ENCODE results near the gene EHMT1. TPM values are rescaled to one million over a fixed set of nuclear protein-coding genes. Genes with fewer than 3 reads are reported as not detected.

Gene EHMT1
- total RNA-seq, 1 donor from 2014 or later: 59.9 TPM

GRCh38 chr9:137784046-137784445, 165.2 kb downstream of the EHMT1 start:
- no peak for TF ChIP-seq CTCF (IDR thresholded peaks at IDR 0.05; ENCODE audit: insufficient read depth, low read length, poor library complexity, severe bottlenecking)
- peaks cover 5% of the 10 kb centered on the region for H3K36me3 ChIP-seq (ENCODE audit: control insufficient read depth, insufficient read depth, low read length)
- no peaks in the 10 kb centered on the region for H3K27me3 ChIP-seq (ENCODE audit: control insufficient read depth, insufficient read depth, low read length)
- DNase-seq (ENCODE audit: low read depth): no peak
- H3K4me3 ChIP-seq (ENCODE audit: low read depth, low read length): no peak overlapping the region

GRCh38 chr9:137784641-137785513, 166.1 kb downstream of the EHMT1 start:
- TF ChIP-seq CTCF (IDR thresholded peaks at IDR 0.05; ENCODE audit: insufficient read depth, low read length, poor library complexity, severe bottlenecking): no peak
- DNase-seq (ENCODE audit: low read depth): no peak
- H3K4me3 ChIP-seq (ENCODE audit: low read depth, low read length): no peak overlapping the region
- H3K36me3 ChIP-seq (ENCODE audit: control insufficient read depth, insufficient read depth, low read length): peaks cover 5% of the 10 kb centered on the region
- H3K27me3 ChIP-seq (ENCODE audit: control insufficient read depth, insufficient read depth, low read length): no peaks in the 10 kb centered on the region

GRCh38 chr9:137785704-137786161, 166.9 kb downstream of the EHMT1 start:
- Histone ChIP-seq H3K27me3 (ENCODE audit: control insufficient read depth, insufficient read depth, low read length) (no peaks in the 10 kb centered on the region), H3K36me3 (ENCODE audit: control insufficient read depth, insufficient read depth, low read length) (peaks cover 5% of the 10 kb centered on the region), H3K4me3 (ENCODE audit: low read depth, low read length) (no peak overlapping the region)
- DNase-seq (ENCODE audit: low read depth): no peak
- no peak for TF ChIP-seq CTCF (IDR thresholded peaks at IDR 0.05; ENCODE audit: insufficient read depth, low read length, poor library complexity, severe bottlenecking)

- TF ChIP-seq CTCF (IDR thresholded peaks at IDR 0.05; ENCODE audit: insufficient read depth, low read length, poor library complexity, severe bottlenecking): no peak
- Histone ChIP-seq H3K36me3 (ENCODE audit: control insufficient read depth, insufficient read depth, low read length) (peaks cover 5% of the 10 kb centered on the region), H3K4me3 (ENCODE audit: low read depth, low read length) (no peak overlapping the region), H3K27me3 (ENCODE audit: control insufficient read depth, insufficient read depth, low read length) (no peaks in the 10 kb centered on the region)
- no peak for DNase-seq (ENCODE audit: low read depth)
Measured at GRCh38 chr9:137786511-137786920, 167.7 kb downstream of the EHMT1 start.

- Histone ChIP-seq H3K27me3 (ENCODE audit: control insufficient read depth, insufficient read depth, low read length) (no peaks in the 10 kb centered on the region), H3K36me3 (ENCODE audit: control insufficient read depth, insufficient read depth, low read length) (peaks cover 3% of the 10 kb centered on the region), H3K4me3 (ENCODE audit: low read depth, low read length) (no peak overlapping the region)
- no peak for TF ChIP-seq CTCF (IDR thresholded peaks at IDR 0.05; ENCODE audit: insufficient read depth, low read length, poor library complexity, severe bottlenecking)
- DNase-seq (ENCODE audit: low read depth): no peak
Measured at GRCh38 chr9:137787381-137787780, 168.6 kb downstream of the EHMT1 start.

Data from kidney epithelial cell (primary cell).